CD4-positive, alpha-beta memory T cell (primary cell): ENCODE data around the gene FGGY. TPM values are rescaled to one million over a fixed set of nuclear protein-coding genes. Genes with fewer than 3 reads are reported as not detected.
A peak's percentile ranks its signal among the peaks of the same experiment; 100 is the strongest.

Source experiments
- CTCF ChIA-PET: fragments of 350-600 bp; sonication (Branson Sonifier 250); formaldehyde crosslinking; loops from one replicate; lab custom pipeline; 2021; ENCODE audit warnings: inconsistent platforms; ENCODE audit not compliant: partially characterized antibody; lab: Charles Lee
- POLR2A ChIA-PET: fragments of 350-600 bp; sonication (Branson Sonifier 250); formaldehyde crosslinking; loops from one replicate; lab custom pipeline; 2021; ENCODE audit not compliant: partially characterized antibody; lab: Charles Lee
- DNase-seq, 5 donors: peaks; one replicate each; pipeline versions ENCODE4 v3.0.0 to v3.0.0-alpha.2; 2020 to 2022; ENCODE audit warnings: mixed read lengths in 1 of 5
- H3K27ac ChIP-seq: one replicate; pipeline ENCODE4 v1.7.0; 2013; ENCODE audit warnings: low read depth, low read length
- H3K27me3 ChIP-seq: 2 replicates; pipeline ENCODE4 v1.7.0; 2013; ENCODE audit warnings: mild to moderate bottlenecking, low read length, moderate library complexity; ENCODE audit not compliant: insufficient read depth
- H3K36me3 ChIP-seq: 2 replicates; pipeline ENCODE4 v1.7.0; 2013; ENCODE audit warnings: mild to moderate bottlenecking, low read length, moderate library complexity; ENCODE audit not compliant: insufficient read depth
- H3K4me1 ChIP-seq: 2 replicates; pipeline ENCODE4 v1.7.0; 2013; ENCODE audit warnings: mild to moderate bottlenecking, low read length, moderate library complexity; ENCODE audit not compliant: insufficient read depth
- H3K4me3 ChIP-seq, 2 donors: one replicate each; pipeline ENCODE4 v1.7.0; 2013; ENCODE audit warnings: low read length in 2 of 2, mild to moderate bottlenecking in 1 of 2
- H3K9me3 ChIP-seq, 2 donors: one replicate each; pipeline ENCODE4 v1.7.0; 2013; ENCODE audit warnings: low read length in 2 of 2, control low read depth in 1 of 2; ENCODE audit not compliant: control insufficient read depth in 1 of 2
- H3K27ac Mint-ChIP-seq, 7 donors: one replicate each; pipeline ENCODE4 v1.8.0; 2020 to 2021; ENCODE audit warnings: mixed read lengths in 7 of 7, mild to moderate bottlenecking in 6 of 7, inconsistent platforms in 3 of 7, moderate library complexity in 3 of 7
- H3K27me3 Mint-ChIP-seq, 2 donors: one replicate each; pipeline ENCODE4 v1.8.0; 2020 to 2021; ENCODE audit warnings: mixed read lengths in 2 of 2
- H3K36me3 Mint-ChIP-seq, 2 donors: one replicate each; pipeline ENCODE4 v1.8.0; 2020 to 2021; ENCODE audit warnings: mixed read lengths in 2 of 2, inconsistent platforms in 1 of 2, mild to moderate bottlenecking in 1 of 2
- H3K4me1 Mint-ChIP-seq, 4 donors: one replicate each; pipeline ENCODE4 v1.8.0; 2020 to 2021; ENCODE audit warnings: mixed read lengths in 4 of 4, mild to moderate bottlenecking in 1 of 4
- H3K4me3 Mint-ChIP-seq, 8 donors: one replicate each; pipeline ENCODE4 v1.8.0; 2020 to 2021; ENCODE audit warnings: mixed read lengths in 8 of 8, mild to moderate bottlenecking in 7 of 8, moderate library complexity in 6 of 8, inconsistent platforms in 3 of 8
- H3K9me3 Mint-ChIP-seq, 8 donors: one replicate each; pipeline ENCODE4 v1.8.0; 2020 to 2021; ENCODE audit warnings: mixed read lengths in 8 of 8, mild to moderate bottlenecking in 5 of 8, inconsistent platforms in 3 of 8, moderate library complexity in 1 of 8
- intact Hi-C: fragments of 100-400 bp; cut with micrococcal nuclease; formaldehyde crosslinking; loops from one replicate; pipeline ENCODE4 v1.15.1; 2023
- polyA plus RNA-seq, 2 donors: library from polyadenylated mRNA; unstranded; fragments of 300-500 nt; fragmentation: Illumina TruSeq; gene quantifications; one replicate each; pipeline ENCODE4 v1.2.3, GENCODE V29; 2021
- total RNA-seq, 2 experiments: library from RNA; stranded (reverse); gene quantifications; one replicate each; pipeline ENCODE4 v1.2.3, GENCODE V29; 2021

FGGY gene
- total and polyA plus RNA-seq, 4 experiments from 2014 or later = 1.8 to 8.8 (median 3.6) TPM

DNA sequence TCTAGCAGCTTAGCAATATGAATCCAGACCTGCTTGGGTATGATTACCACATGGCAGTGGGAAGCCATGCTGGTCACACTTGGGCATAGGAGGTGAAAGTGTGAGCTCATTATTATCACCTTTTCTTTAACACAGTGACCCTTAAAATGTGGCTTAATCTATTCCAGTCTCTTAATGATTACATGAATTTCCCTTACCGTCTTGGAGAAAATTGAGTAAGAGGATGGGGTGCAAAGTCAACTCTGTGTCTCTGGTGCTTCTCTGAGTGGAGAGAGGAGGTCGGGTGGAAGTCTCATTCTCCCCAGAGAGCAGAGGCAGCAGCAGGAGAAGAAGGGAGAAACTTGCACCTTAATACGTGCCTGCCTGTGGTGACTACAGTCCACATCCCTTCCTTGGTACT, 91.3 kb downstream of the FGGY start:
- Mint-ChIP-seq H3K4me3 (no peak overlapping the region), H3K4me1 (peaks cover 0 to 5% (median under 1%) of the 10 kb centered on the region in 4 donors), H3K27ac (no peak overlapping the region), H3K27me3 (no peaks in the 10 kb centered on the region), H3K36me3 (no peaks in the 10 kb centered on the region), H3K9me3 (peaks cover 0 to 2% (median 0%) of the 10 kb centered on the region in 8 donors)
- H3K4me3 ChIP-seq = no peak overlapping the region
- no peak overlapping the region for H3K27ac ChIP-seq
- ChIA-PET CTCF (no interaction called here), POLR2A (no interaction called here)
- no peaks in the 10 kb centered on the region for H3K36me3 ChIP-seq
- H3K27me3 ChIP-seq = no peaks in the 10 kb centered on the region
- H3K9me3 ChIP-seq = no peaks in the 10 kb centered on the region
- intact Hi-C loops = no loop called here
- DNase-seq = no peak
- H3K4me1 ChIP-seq = no peaks in the 10 kb centered on the region

DNA sequence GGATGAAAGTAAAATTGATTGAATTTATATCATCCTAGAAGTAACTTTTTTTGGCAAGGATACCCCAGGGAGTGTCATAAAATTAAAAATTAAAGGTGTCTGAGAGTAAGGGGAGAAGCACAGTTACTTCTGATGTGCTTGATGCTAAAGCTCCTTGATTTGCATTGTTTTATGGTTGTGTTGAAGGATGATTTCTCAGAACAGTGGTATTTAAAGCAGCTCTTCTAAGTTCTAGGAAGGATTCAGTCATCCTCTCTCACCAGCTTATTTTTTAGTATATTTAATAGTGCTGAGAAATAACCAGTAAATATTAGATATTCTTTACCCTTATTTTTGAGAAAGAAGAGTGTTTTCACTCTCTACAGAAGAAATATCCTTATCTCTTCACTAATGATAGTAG, 93.0 kb downstream of the FGGY start:
- intact Hi-C loops = no loop called here
- Mint-ChIP-seq H3K36me3 (no peaks in the 10 kb centered on the region), H3K9me3 (peaks cover 0 to 2% (median 0%) of the 10 kb centered on the region in 8 donors), H3K4me3 (no peak overlapping the region), H3K27ac (no peak overlapping the region), H3K27me3 (no peaks in the 10 kb centered on the region), H3K4me1 (peaks cover 0 to 5% (median under 1%) of the 10 kb centered on the region in 4 donors)
- Histone ChIP-seq H3K27ac (no peak overlapping the region), H3K36me3 (no peaks in the 10 kb centered on the region), H3K4me1 (no peaks in the 10 kb centered on the region), H3K9me3 (no peaks in the 10 kb centered on the region), H3K4me3 (no peak overlapping the region), H3K27me3 (no peaks in the 10 kb centered on the region)
- no peak for DNase-seq
- ChIA-PET POLR2A (no interaction called here), CTCF (no interaction called here)

GRCh38 chr1:59390307-59390706, 93.4 kb downstream of the FGGY start:
- H3K4me1 Mint-ChIP-seq = peaks cover 0 to 5% (median 1%) of the 10 kb centered on the region in 4 donors
- ChIA-PET POLR2A (no interaction called here), CTCF (no interaction called here)
- H3K4me1 ChIP-seq = no peaks in the 10 kb centered on the region
- H3K36me3 ChIP-seq = no peaks in the 10 kb centered on the region
- no peak overlapping the region for H3K27ac Mint-ChIP-seq
- no peaks in the 10 kb centered on the region for H3K9me3 ChIP-seq
- no peak overlapping the region for H3K4me3 ChIP-seq
- H3K9me3 Mint-ChIP-seq = no peaks in the 10 kb centered on the region
- H3K36me3 Mint-ChIP-seq = no peaks in the 10 kb centered on the region
- no peak for DNase-seq
- H3K27me3 ChIP-seq = no peaks in the 10 kb centered on the region
- H3K27me3 Mint-ChIP-seq = no peaks in the 10 kb centered on the region
- no peak overlapping the region for H3K4me3 Mint-ChIP-seq
- no peak overlapping the region for H3K27ac ChIP-seq
- intact Hi-C loops = no loop called here

- H3K4me1 ChIP-seq = no peaks in the 10 kb centered on the region
- H3K27me3 Mint-ChIP-seq = no peaks in the 10 kb centered on the region
- peaks cover 0 to 5% (median 2%) of the 10 kb centered on the region in 4 donors for H3K4me1 Mint-ChIP-seq
- H3K27me3 ChIP-seq = no peaks in the 10 kb centered on the region
- H3K9me3 Mint-ChIP-seq = no peaks in the 10 kb centered on the region
- H3K4me3 ChIP-seq = no peak overlapping the region
- H3K4me3 Mint-ChIP-seq = no peak overlapping the region
- POLR2A ChIA-PET = no interaction called here
- intact Hi-C loops = no loop called here
- no peaks in the 10 kb centered on the region for H3K36me3 Mint-ChIP-seq
- no peak for DNase-seq
- CTCF ChIA-PET = no interaction called here
- H3K36me3 ChIP-seq = no peaks in the 10 kb centered on the region
- no peak overlapping the region for H3K27ac ChIP-seq
- peak overlapping the region in 1 of 7 donors; percentile 14 for H3K27ac Mint-ChIP-seq
- H3K9me3 ChIP-seq = no peaks in the 10 kb centered on the region
Observed at GRCh38 chr1:59391212-59392179, 94.6 kb downstream of the FGGY start.

DNA sequence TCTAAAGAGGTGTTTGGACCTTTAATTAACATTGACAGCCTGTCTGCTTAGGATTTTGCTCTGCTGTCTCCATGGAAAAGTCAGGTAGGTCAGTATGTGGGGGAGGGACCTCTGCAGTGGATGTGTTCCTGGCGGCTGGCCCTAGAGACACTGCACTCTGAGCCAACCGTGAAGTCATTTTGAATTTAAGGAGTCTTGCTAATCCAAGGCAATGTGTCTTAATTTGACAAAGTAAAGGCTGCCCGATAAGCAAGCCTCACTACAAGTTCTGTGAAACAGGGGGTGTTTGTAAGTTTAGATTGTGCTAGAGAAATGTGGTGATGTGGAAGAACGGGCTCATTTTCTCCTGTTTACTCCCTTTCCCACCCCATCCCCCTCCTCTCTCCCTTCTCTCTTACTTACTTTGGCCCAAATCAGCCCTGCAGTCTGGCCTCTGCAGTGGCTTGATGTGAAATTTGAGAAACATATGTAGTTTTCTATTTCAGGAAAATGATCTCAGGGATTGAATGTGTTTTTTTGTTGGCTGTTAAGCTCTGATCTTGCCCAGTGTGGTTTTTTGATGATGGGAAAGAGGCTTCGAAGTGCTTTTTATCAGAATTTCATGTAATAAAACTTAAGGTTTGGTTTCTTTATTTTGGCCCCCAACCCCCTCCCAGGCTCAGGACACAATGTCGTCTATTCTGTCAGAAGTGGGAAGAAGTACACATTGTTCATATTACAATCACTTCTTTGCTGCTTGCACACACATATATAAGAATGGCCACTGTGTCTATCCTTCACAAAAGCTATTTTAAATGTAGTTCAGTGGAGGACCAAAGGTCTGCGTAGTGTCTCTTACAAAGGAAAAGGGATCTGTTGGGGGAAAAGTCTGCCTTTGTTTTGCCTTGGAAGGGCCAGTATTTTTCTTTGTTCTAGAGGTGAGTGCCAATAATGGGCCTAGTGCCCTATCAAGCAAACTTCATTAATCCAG, 96.6 kb downstream of the FGGY start:
- Mint-ChIP-seq H3K4me3 (no peak overlapping the region), H3K4me1 (peaks cover 0 to 5% (median 2%) of the 10 kb centered on the region in 4 donors), H3K36me3 (no peaks in the 10 kb centered on the region), H3K9me3 (no peaks in the 10 kb centered on the region), H3K27me3 (no peaks in the 10 kb centered on the region), H3K27ac (no peak overlapping the region)
- H3K27ac ChIP-seq = no peak overlapping the region
- CTCF ChIA-PET = no interaction called here
- H3K36me3 ChIP-seq = no peaks in the 10 kb centered on the region
- H3K4me1 ChIP-seq = no peaks in the 10 kb centered on the region
- POLR2A ChIA-PET = interaction anchor here (0.9 kb wide), 1 partner anchor 50 kb away, joined by 3 read pairs; no protein-coding TSS in a partner anchor
- intact Hi-C loops = no loop called here
- H3K27me3 ChIP-seq = no peaks in the 10 kb centered on the region
- H3K4me3 ChIP-seq = no peak overlapping the region
- DNase-seq = no peak
- H3K9me3 ChIP-seq = no peaks in the 10 kb centered on the region

DNA sequence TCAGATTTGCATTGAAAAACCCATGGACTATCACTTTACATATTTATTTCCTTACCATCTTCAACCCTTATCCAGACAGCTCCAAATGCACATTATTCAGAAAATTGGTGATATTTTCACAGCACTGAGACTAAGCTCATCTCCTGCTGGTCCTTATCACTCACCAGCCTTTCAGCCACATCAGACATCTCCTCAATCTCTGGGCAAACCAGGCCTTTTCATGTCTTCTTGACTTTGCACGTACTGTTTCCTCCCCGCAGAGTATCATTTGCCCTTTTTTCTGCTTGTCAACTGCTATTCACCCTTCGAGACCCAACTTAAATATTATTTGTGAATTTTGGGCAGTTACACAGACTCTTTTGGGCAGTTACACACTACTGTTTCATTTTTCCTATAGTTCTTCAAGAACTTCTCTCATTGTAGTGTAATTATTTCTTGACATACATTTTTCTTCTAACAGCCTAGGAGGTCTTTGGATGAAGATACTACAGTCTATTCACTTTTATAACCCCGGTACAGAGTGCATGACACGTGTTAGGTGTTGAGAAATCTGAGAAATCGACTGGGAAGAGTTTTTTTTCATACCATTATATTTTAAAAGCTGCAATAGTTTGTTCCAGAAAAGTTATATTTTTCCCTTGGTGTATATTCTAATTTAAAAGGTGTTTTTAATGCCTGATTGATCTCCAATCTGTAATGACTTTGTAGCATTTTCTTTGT, 98.0 kb downstream of the FGGY start:
- no peak overlapping the region for H3K27ac Mint-ChIP-seq
- no peaks in the 10 kb centered on the region for H3K4me1 ChIP-seq
- peaks cover 0 to 5% (median 2%) of the 10 kb centered on the region in 4 donors for H3K4me1 Mint-ChIP-seq
- H3K9me3 ChIP-seq = no peaks in the 10 kb centered on the region
- no peaks in the 10 kb centered on the region for H3K36me3 Mint-ChIP-seq
- no peak overlapping the region for H3K4me3 ChIP-seq
- H3K27ac ChIP-seq = no peak overlapping the region
- no peak for DNase-seq
- H3K27me3 Mint-ChIP-seq = no peaks in the 10 kb centered on the region
- H3K4me3 Mint-ChIP-seq = no peak overlapping the region
- H3K36me3 ChIP-seq = no peaks in the 10 kb centered on the region
- ChIA-PET CTCF (interaction anchor here (0.8 kb wide), 1 partner anchor 28 kb away, joined by 3 read pairs; no protein-coding TSS in a partner anchor), POLR2A (interaction anchor here (0.9 kb wide), 1 partner anchor 51 kb away, joined by 3 read pairs; no protein-coding TSS in a partner anchor)
- no peaks in the 10 kb centered on the region for H3K9me3 Mint-ChIP-seq
- no peaks in the 10 kb centered on the region for H3K27me3 ChIP-seq
- intact Hi-C loops = no loop called here
